Measurements from ENCODE around the gene HOXA13. TPM values are rescaled to one million over a fixed set of nuclear protein-coding genes. Genes with fewer than 3 reads are reported as not detected.

HOXA13 gene
- total and polyA plus RNA-seq, 4 donors = not detected

GRCh38 chr7:27242555-27243339, 42.9 kb upstream of the HOXA13 start, which contains the start of gene EVX1:
EVX1 (plus strand) TSS chr7:27242802; CDS start chr7:27243031, 229 bp downstream.
- H3K4me3 ChIP-seq = no peak within 1 kb of the TSS
- H3K9me3 ChIP-seq (ENCODE audit: control insufficient read depth in 4 of 4, insufficient read depth in 3 of 4, low read length in 3 of 4) = peaks cover 0 to 16% (median 0%) of the 10 kb centered on the region in 4 donors
- no peaks in the 10 kb centered on the region for H3K36me3 ChIP-seq (ENCODE audit: control insufficient read depth in 4 of 4, insufficient read depth in 4 of 4, low read length in 4 of 4)
- H3K27ac ChIP-seq (ENCODE audit: low read depth in 1 of 2, low read length in 1 of 2) = no peak within 1 kb of the TSS
- no peak within 1 kb of the TSS for H3K9ac ChIP-seq (ENCODE audit: insufficient read depth in 1 of 2, low read length in 2 of 2)
- H3K4me1 ChIP-seq (ENCODE audit: control insufficient read depth in 5 of 5, insufficient read depth in 5 of 5, low read length in 5 of 5) = peaks cover 0 to 42% (median 0%) of the 10 kb centered on the region in 5 donors
- no peak for DNase-seq
- peaks cover 3 to 87% (median 85%) of the 10 kb centered on the region in 3 donors for H3K27me3 ChIP-seq (ENCODE audit: control insufficient read depth in 3 of 3, insufficient read depth in 3 of 3, low read length in 2 of 3)
- no peak for TF ChIP-seq CTCF (IDR thresholded peaks at IDR 0.05; ENCODE audit: control extremely low read depth, extremely low read depth)
- ATAC-seq (ENCODE audit: insufficient read depth, low FRiP score) = no peak
- 3 to 4% methylated on average over 54 to 62 of the region's 62 CpGs for WGBS, 2 donors

GRCh38 chr7:27242154-27242553, 42.3 kb upstream of the HOXA13 start:
- H3K27me3 ChIP-seq (ENCODE audit: control insufficient read depth in 3 of 3, insufficient read depth in 3 of 3, low read length in 2 of 3) = peaks cover 3 to 87% (median 85%) of the 10 kb centered on the region in 3 donors
- no peak overlapping the region for H3K4me3 ChIP-seq
- no peak for ATAC-seq (ENCODE audit: insufficient read depth, low FRiP score)
- no peak overlapping the region for H3K9ac ChIP-seq (ENCODE audit: insufficient read depth in 1 of 2, low read length in 2 of 2)
- 12 to 17% methylated on average over 14 of the region's 14 CpGs for WGBS, 2 donors
- H3K27ac ChIP-seq (ENCODE audit: low read depth in 1 of 2, low read length in 1 of 2) = no peak overlapping the region
- H3K36me3 ChIP-seq (ENCODE audit: control insufficient read depth in 4 of 4, insufficient read depth in 4 of 4, low read length in 4 of 4) = no peaks in the 10 kb centered on the region
- peaks cover 0 to 16% (median 0%) of the 10 kb centered on the region in 4 donors for H3K9me3 ChIP-seq (ENCODE audit: control insufficient read depth in 4 of 4, insufficient read depth in 3 of 4, low read length in 3 of 4)
- DNase-seq = no peak
- no peak for TF ChIP-seq CTCF (IDR thresholded peaks at IDR 0.05; ENCODE audit: control extremely low read depth, extremely low read depth)
- H3K4me1 ChIP-seq (ENCODE audit: control insufficient read depth in 5 of 5, insufficient read depth in 5 of 5, low read length in 5 of 5) = peaks cover 0 to 42% (median 0%) of the 10 kb centered on the region in 5 donors

GRCh38 chr7:27241189-27242056, 41.5 kb upstream of the HOXA13 start:
- TF ChIP-seq CTCF (IDR thresholded peaks at IDR 0.05; ENCODE audit: control extremely low read depth, extremely low read depth) = no peak
- DNase-seq = no peak
- Histone ChIP-seq H3K9ac (ENCODE audit: insufficient read depth in 1 of 2, low read length in 2 of 2) (no peak overlapping the region), H3K36me3 (ENCODE audit: control insufficient read depth in 4 of 4, insufficient read depth in 4 of 4, low read length in 4 of 4) (no peaks in the 10 kb centered on the region), H3K4me1 (ENCODE audit: control insufficient read depth in 5 of 5, insufficient read depth in 5 of 5, low read length in 5 of 5) (peaks cover 0 to 42% (median 0%) of the 10 kb centered on the region in 5 donors), H3K9me3 (ENCODE audit: control insufficient read depth in 4 of 4, insufficient read depth in 3 of 4, low read length in 3 of 4) (peaks cover 0 to 13% (median 0%) of the 10 kb centered on the region in 4 donors), H3K27me3 (ENCODE audit: control insufficient read depth in 3 of 3, insufficient read depth in 3 of 3, low read length in 2 of 3) (peaks cover 10 to 87% (median 85%) of the 10 kb centered on the region in 3 donors), H3K27ac (ENCODE audit: low read depth in 1 of 2, low read length in 1 of 2) (no peak overlapping the region), H3K4me3 (no peak overlapping the region)
- 11 to 18% methylated on average over 17 of the region's 17 CpGs for WGBS, 2 donors
- no peak for ATAC-seq (ENCODE audit: insufficient read depth, low FRiP score)

All from lung (tissue), 12 donors.